GM12875 (cell line): ENCODE results near the gene SEMA4D.

Experiments used
- H3K4me3 ChIP-seq: one replicate; pipeline ENCODE4 v1.5.1; 2011; ENCODE audit warnings: low read depth, low read length, control low read depth
- CTCF ChIP-seq: IDR thresholded peaks from 2 replicates; pipeline ENCODE4 v1.5.1; 2011; ENCODE audit warnings: low read depth, mild to moderate bottlenecking, control low read depth, inconsistent platforms, low read length, moderate library complexity, borderline replicate concordance; ENCODE audit not compliant: insufficient read depth

SEMA4D gene

GRCh38 chr9:89461265-89461664 is 36.6 kb downstream of the SEMA4D start:
- H3K4me3 ChIP-seq, result no peak overlapping the region
- TF ChIP-seq CTCF, result no peak

GRCh38 chr9:89460551-89460950 is 37.4 kb downstream of the SEMA4D start:
- no peak overlapping the region for H3K4me3 ChIP-seq
- TF ChIP-seq CTCF, result no peak

GRCh38 chr9:89458768-89459496 is 39.0 kb downstream of the SEMA4D start:
- no peak for TF ChIP-seq CTCF
- H3K4me3 ChIP-seq, result no peak overlapping the region

GRCh38 chr9:89457376-89457855 is 40.5 kb downstream of the SEMA4D start:
- H3K4me3 ChIP-seq, result no peak overlapping the region
- no peak for TF ChIP-seq CTCF

GRCh38 chr9:89455356-89455824 is 42.5 kb downstream of the SEMA4D start:
- H3K4me3 ChIP-seq, result no peak overlapping the region
- TF ChIP-seq CTCF, result no peak

GRCh38 chr9:89454498-89455355 is 43.2 kb downstream of the SEMA4D start:
- no peak for TF ChIP-seq CTCF
- no peak overlapping the region for H3K4me3 ChIP-seq
